Measurements from ENCODE around the gene GABPB1.

Gene GABPB1

DNA sequence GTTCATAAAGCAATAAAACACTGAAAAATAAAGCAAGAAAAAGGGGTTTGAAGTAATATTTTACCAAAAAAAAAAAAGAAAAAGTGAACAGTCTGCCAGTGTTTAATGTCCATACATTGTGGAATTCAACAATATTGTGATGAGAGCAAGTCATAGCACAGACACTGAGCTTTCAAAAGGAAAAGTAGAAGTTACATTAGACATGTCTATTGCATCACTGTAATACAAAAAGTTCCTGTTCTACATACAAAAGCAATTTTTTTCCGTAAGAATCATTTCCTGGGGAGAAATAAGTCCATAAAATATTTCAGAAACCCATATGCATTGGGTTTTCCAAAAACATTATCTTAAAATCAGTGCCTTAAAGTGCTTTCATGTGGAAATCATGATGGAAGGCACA is 77.6 kb downstream of the GABPB1 start:
- FAIRE-seq: no peak

- no peak for FAIRE-seq
These were observed 79.1 kb downstream of the GABPB1 start for GRCh38 chr15:50275908-50276307.

DNA sequence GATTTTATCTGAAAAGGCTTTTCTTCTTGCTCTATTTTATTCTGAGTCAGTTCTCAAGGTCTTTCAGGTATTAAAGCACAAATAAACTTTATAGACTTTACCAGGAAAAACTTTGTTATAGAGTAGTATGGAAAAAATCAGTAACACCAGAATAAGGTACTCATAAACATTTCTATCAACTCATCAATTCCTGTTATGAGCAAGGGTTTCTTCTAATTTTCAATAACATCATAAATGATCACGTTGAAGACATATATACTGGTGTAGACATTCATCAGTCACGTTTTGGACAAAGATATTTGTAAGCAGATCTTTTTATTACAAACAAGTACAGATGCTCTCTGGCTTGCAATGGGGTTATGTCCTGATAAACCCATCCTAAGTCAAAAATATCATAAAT is 79.9 kb downstream of the GABPB1 start:
- FAIRE-seq: no peak

- no peak for FAIRE-seq
These were observed 87.4 kb downstream of the GABPB1 start for GRCh38 chr15:50267577-50267976.

GRCh38 chr15:50265620-50266019 is 89.4 kb downstream of the GABPB1 start, which contains the start of gene HDC:
Gene HDC, minus strand, starts transcription at chr15:50265726. Its CDS starts 103 bp downstream, at chr15:50265623.
- no peak for FAIRE-seq

- FAIRE-seq: no peak
These were observed 92.5 kb downstream of the GABPB1 start for GRCh38 chr15:50262533-50262932.

DNA sequence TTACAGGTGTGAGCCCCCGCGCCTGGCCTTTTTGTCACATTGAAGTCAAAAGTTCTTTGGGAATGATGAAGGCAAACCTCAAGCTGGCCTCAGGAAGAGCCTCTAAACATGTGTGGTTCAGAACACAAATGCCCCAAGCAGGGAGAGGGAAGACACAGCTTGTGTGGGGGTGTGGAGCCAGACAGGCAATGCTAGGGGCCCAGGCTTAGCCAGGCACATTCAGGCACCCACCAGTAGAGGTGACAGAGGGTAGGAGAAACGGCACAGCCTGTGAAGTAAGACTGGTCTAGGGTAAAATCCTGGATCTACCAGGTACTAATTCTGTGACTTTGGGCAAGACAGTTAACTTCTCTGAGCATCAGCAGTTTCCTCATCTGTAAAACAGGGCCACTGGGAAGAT is 93.0 kb downstream of the GABPB1 start:
- no peak for FAIRE-seq

GRCh38 chr15:50260969-50261496 is 94.0 kb downstream of the GABPB1 start:
- no peak for FAIRE-seq

GRCh38 chr15:50259276-50259675 is 95.7 kb downstream of the GABPB1 start:
- FAIRE-seq: no peak

DNA sequence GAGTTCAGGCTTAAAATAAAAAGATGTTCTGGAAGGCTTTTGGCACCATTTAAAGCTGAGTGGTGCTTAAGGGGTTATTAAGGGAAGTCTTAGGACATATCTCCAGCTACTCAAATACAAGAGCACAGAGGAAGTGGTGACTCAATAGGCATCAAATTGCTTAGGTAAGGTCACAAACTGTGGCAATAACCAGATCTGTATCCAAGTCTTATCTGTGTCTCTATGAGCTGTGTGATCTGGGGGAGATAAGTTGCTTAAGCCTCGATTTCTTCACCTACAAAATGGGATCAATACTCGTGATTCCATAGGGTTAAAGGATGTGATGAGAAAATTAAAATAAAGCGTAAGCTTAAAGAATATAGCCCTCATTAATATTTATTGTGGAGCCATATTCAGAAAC is 97.1 kb downstream of the GABPB1 start:
- no peak for FAIRE-seq

DNA sequence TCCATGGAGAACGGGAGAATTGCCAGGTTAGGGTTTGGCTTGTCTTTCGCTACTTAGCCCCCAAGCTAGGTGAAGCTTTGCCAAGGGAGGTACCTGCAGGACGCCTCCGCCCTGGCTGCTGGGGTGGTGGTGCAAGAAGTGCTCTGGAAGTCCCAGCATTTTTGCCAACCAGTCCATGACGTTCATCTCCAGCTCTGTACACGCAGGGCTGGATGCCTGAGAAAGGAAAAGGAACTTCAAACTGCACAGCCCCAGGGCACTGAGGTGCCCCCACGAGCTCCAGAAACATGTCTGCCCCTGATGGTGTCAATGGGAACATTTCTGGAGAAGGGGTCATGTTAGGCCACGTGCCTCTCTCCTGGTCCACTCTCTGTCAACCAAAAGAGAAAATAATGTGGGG is 97.7 kb downstream of the GABPB1 start:
- no peak for FAIRE-seq

DNA sequence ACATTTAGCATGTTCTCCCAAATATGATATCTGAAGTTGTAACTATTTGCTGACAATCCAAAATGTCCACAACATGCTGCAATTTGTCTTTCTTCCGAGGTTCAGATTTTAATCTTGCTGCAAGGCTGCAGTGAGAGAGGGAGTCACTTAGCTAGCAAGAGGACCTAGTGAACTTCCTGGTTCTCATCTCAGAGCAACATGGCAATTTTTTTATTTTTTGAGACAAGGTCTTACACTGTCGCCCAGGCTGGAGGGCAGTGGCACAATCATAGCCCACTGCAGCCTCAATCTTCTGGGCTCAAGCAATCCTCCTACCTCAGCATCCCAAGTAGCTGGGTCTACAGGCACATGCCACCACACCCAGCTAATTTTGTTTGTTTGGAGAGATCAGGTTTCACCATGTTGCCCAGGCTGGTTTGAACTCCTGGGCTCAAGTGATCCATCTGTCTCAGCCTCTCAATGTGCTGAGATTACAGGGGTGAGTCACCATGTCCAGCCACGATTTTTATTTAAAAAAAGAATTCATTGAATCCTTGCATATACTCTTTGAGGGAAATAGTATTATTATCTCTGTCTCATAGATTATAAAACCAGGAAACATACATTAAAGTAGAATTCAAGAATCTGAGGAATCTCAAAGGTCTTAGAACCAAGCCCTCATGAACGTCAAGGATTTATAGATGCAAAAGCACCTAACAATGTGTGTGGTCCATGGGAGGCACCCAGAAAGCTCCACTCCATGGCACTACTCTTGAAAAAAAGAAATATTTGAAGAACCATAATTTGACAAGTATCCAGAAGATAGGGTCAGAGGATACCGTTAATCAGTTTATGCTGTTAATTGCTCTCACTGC is 98.6 kb downstream of the GABPB1 start:
- FAIRE-seq: no peak

DNA sequence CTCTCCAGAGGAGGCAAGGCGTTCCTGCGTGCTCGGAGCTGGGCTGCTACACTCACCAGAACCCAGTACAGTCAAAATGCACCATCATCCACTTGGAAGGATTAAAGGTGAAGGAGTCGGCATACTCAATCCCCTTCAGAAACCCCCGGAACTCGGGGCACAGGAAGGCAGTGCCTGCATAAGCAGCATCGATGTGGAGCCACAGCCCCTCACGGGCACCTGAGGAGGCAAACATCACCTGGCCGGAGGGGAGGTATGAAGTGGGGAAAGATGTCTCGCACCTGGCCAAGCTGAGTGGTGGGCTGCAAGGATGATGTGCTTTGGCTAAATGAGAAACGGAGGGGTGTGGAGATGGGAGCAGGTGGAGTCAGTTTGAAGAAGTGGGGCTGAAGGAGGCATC is 102.4 kb downstream of the GABPB1 start:
- no peak for FAIRE-seq

- FAIRE-seq: no peak
These were observed 103.3 kb downstream of the GABPB1 start for GRCh38 chr15:50251638-50252182.

DNA sequence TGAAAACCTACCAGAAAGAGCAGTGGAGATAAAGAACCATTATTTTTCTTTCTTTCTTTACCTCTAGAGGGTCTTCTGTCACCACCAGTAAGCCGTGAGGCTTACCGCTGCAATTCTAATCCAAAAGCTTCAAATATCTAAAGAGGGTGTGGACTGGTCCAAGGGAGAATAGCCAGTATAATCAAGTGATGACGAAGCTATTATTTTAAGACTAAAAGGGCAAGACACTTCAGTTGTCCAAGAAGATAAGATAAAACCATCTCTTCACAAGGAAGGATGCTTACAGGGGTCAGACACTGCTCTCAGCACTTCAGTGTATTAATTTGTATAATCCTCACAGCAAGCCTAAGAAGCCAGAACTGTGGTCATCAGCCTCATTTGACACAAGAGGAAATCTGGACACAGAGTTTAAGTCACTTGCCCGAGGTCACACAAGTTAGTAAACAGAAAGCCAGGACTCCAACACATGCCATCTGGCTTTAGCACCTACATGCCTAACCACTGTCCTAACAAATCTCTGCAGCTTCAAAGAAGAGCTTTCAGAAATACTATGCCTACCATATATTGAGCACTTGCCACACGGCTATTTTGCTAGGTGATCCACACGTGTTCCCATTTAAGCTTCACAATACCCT is 104.1 kb downstream of the GABPB1 start:
- FAIRE-seq: no peak

DNA sequence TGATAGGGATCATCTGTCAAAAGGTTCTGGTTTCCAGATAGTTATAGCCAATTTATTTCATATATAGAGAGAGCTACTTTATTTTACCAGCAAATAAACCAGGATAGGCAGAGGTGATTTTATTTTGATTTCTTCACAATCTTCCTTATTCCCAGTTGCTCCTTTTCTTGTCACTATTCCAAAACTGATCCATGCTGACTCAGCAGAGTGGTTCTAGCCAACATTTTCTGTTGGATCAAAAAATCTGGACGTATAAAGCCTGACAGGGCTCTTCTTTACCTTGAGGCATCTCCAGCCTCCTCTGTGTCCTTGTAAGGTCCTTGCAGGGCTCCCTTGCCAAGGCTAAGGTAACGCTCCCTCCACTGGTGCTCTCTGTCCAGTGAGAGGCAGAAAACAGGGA is 105.3 kb downstream of the GABPB1 start:
- FAIRE-seq: no peak

DNA sequence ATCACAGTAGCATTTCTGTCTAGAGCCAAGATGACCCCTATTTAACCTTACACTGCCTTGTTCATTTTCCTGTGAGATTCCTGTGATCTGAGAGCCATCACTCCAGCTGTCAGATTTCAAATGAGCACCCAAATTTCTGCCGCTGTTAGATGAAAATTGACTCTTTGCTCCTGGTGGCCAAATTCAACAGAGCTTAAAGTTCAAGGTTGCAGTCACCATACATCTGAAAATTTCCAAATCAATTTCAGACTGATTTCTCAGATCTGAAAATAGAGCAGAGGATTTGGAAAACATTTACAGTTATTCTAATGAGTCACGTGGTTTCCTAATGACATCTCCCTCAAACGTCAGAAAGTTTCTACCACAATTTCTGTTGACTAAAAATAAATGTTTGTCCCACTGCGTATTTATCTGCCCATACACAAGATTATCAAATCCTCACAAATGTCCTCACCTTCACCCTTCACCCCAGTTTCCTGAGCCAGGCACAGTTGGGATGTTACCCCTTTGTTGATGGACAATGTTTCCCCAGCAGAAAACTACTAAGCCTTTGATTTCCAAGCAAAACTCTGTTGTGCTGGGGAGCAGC is 105.9 kb downstream of the GABPB1 start:
- FAIRE-seq: no peak

GRCh38 chr15:50247819-50248655 is 107.0 kb downstream of the GABPB1 start:
- no peak for FAIRE-seq

- no peak for FAIRE-seq
These were observed 108.4 kb downstream of the GABPB1 start for GRCh38 chr15:50246631-50247030.

- no peak for FAIRE-seq
These were observed 109.9 kb downstream of the GABPB1 start for GRCh38 chr15:50244959-50245624.

GRCh38 chr15:50244153-50244552 is 110.8 kb downstream of the GABPB1 start:
- FAIRE-seq: no peak

All from endometrium (tissue), 2 donors.